B cell (primary cell): ENCODE results near the gene ASPRV1. TPM values are rescaled to one million over a fixed set of nuclear protein-coding genes. Genes with fewer than 3 reads are reported as not detected.

Source experiments
- ATAC-seq: fragments of 200-7000 bp; cut with Tn5 transposase; one replicate; pipeline ENCODE4 v1.10.0; 2021; ENCODE audit warnings: low read depth, mild to moderate bottlenecking, moderate number of reproducible peaks, moderate library complexity
- CTCF ChIA-PET: fragments of 350-600 bp; sonication (Branson Sonifier 250); formaldehyde crosslinking; loops from one replicate; lab custom pipeline; 2021; ENCODE audit warnings: antibody characterized with exemption, inconsistent platforms; lab: Charles Lee
- POLR2A ChIA-PET: fragments of 350-600 bp; sonication (Branson Sonifier 250); formaldehyde crosslinking; loops from one replicate; lab custom pipeline; 2021; ENCODE audit warnings: antibody characterized with exemption; lab: Charles Lee
- DNase-seq: peaks from one replicate; pipeline ENCODE4 v3.0.0; 2013
- H2AFZ ChIP-seq: 2 replicates; pipeline ENCODE4 v1.6.1; 2012; ENCODE audit warnings: mild to moderate bottlenecking, low read depth, low read length; ENCODE audit not compliant: insufficient read depth, poor library complexity, severe bottlenecking
- H3K27ac ChIP-seq, 2 donors: 1 replicate in 1 of 2; 2 replicates in 1 of 2; pipeline ENCODE4 v1.5.1; 2012 to 2013; ENCODE audit warnings: low read length in 2 of 2, mild to moderate bottlenecking in 2 of 2, moderate library complexity in 1 of 2
- H3K27me3 ChIP-seq, 4 experiments: fragments of 200-600 bp in 1 of 4; sonication (generic) in 1 of 4; replicated peaks in 1 of 4; 1 replicate in 2 of 4; 2 replicates in 2 of 4; pipeline versions ENCODE4 v1.6.1 to v1.7.0; 2013 to 2016; ENCODE audit warnings: low read length in 3 of 4, mild to moderate bottlenecking in 2 of 4, mixed read lengths in 1 of 4, moderate library complexity in 1 of 4; ENCODE audit not compliant: insufficient read depth in 4 of 4, control insufficient read depth in 3 of 4; ENCODE audit errors: control extremely low read depth in 1 of 4
- H3K36me3 ChIP-seq, 2 experiments: replicated peaks in 1 of 2; 1 replicate in 1 of 2; 2 replicates in 1 of 2; pipeline versions ENCODE4 v1.6.1 to v1.7.1; 2013; ENCODE audit warnings: low read length in 1 of 2; ENCODE audit not compliant: insufficient read depth in 2 of 2, control insufficient read depth in 1 of 2; ENCODE audit errors: control extremely low read depth in 1 of 2, extremely low read depth in 1 of 2
- H3K4me1 ChIP-seq, 2 donors: fragments of 200-600 bp in 1 of 2; sonication (generic) in 1 of 2; 1 replicate in 1 of 2; 2 replicates in 1 of 2; pipeline versions ENCODE4 v1.5.1 to v1.6.1; 2013 to 2017; ENCODE audit warnings: low read length in 2 of 2; ENCODE audit not compliant: control insufficient read depth in 2 of 2, insufficient read depth in 2 of 2
- H3K4me2 ChIP-seq: replicated peaks from 2 replicates; pipeline ENCODE3; 2012; ENCODE audit warnings: mild to moderate bottlenecking, low read depth, low read length; ENCODE audit not compliant: poor library complexity, severe bottlenecking
- H3K4me3 ChIP-seq, 5 experiments: fragments of 200-600 bp in 1 of 5; sonication (generic) in 1 of 5; 1 replicate in 3 of 5; 2 replicates in 2 of 5; pipeline versions ENCODE4 v1.5.1 to v1.7.0; 2011 to 2016; ENCODE audit warnings: low read length in 4 of 5, mild to moderate bottlenecking in 4 of 5, low read depth in 2 of 5, control low read depth in 1 of 5, moderate library complexity in 1 of 5; ENCODE audit not compliant: insufficient read depth in 1 of 5; ENCODE audit errors: control extremely low read depth in 1 of 5, extremely low read depth in 1 of 5
- H3K79me2 ChIP-seq: fragments of 200-600 bp; sonication (generic); one replicate; pipeline ENCODE4 v1.6.0; 2016; ENCODE audit warnings: low read length; ENCODE audit not compliant: control insufficient read depth, insufficient read depth
- H3K9ac ChIP-seq: fragments of 200-600 bp; sonication (generic); 2 replicates; pipeline ENCODE4 v1.6.1; 2017; ENCODE audit warnings: mild to moderate bottlenecking, low read length, moderate library complexity
- H3K9me3 ChIP-seq, 3 donors: one replicate each; pipeline versions ENCODE4 v1.6.1 to v1.7.1; 2013; ENCODE audit warnings: low read length in 2 of 3; ENCODE audit not compliant: control insufficient read depth in 2 of 3, insufficient read depth in 1 of 3; ENCODE audit errors: control extremely low read depth in 1 of 3
- H4K20me1 ChIP-seq: 2 replicates; pipeline ENCODE4 v1.6.0; 2012; ENCODE audit warnings: mild to moderate bottlenecking, low read length; ENCODE audit not compliant: insufficient read depth, control insufficient read depth, poor library complexity, severe bottlenecking
- H3K27ac Mint-ChIP-seq: one replicate; pipeline ENCODE4 v1.8.0; 2021; ENCODE audit warnings: mixed read lengths
- H3K27me3 Mint-ChIP-seq: one replicate; pipeline ENCODE4 v1.8.0; 2021; ENCODE audit warnings: mixed read lengths
- H3K4me1 Mint-ChIP-seq: one replicate; pipeline ENCODE4 v1.8.0; 2021; ENCODE audit warnings: mixed read lengths
- H3K4me3 Mint-ChIP-seq: one replicate; pipeline ENCODE4 v1.8.0; 2021; ENCODE audit warnings: mixed read lengths
- H3K9me3 Mint-ChIP-seq: one replicate; pipeline ENCODE4 v1.8.0; 2022; ENCODE audit warnings: mixed read lengths; ENCODE audit not compliant: insufficient read depth
- EZH2 ChIP-seq: IDR thresholded peaks from 2 replicates; pipeline ENCODE4 v1.6.1; 2012; ENCODE audit warnings: borderline replicate concordance, low read depth, mild to moderate bottlenecking, moderate library complexity, low read length; ENCODE audit not compliant: insufficient read depth, poor library complexity, severe bottlenecking
- WGBS: methylation state at CpG from one replicate; pipeline ENCODE4 v1.1.5; 2013; ENCODE audit warnings: missing lambda C conversion rate; ENCODE audit not compliant: insufficient coverage; 5-methylcytosine and 5-hydroxymethylcytosine counted together
- intact Hi-C: fragments of 100-400 bp; cut with micrococcal nuclease; formaldehyde crosslinking; loops from one replicate; pipeline ENCODE4 v1.10.0; 2022
- polyA plus RNA-seq: library from polyadenylated mRNA; depleted of rRNA; stranded (reverse); fragments of >200 nt; gene quantifications from 2 replicates; pipeline ENCODE4 v1.2.3, GENCODE V29; 2012
- total RNA-seq, 2 donors: library from RNA; stranded (reverse); fragments of 120-200 nt in 1 of 2; gene quantifications; 1 replicate in 1 of 2; 2 replicates in 1 of 2; pipeline versions ENCODE4 v1.2.3 to v1.2.4, GENCODE V29; 2013 to 2022
- TF ChIP-seq, protein P1 (sequence below): fragments of 200-600 bp; IDR thresholded peaks from one replicate; pipeline ENCODE4 v1.8.0; 2022; ENCODE audit warnings: antibody characterized with exemption, mild to moderate bottlenecking

The ASPRV1 gene
- total and polyA plus RNA-seq, 2 donors (not counting 1 experiment from before 2014, with no cell fraction given), result 1.1 TPM

GRCh38 chr2:69964353-69964841, 3.0 kb upstream of the ASPRV1 start:
- H3K27ac Mint-ChIP-seq, result no peak overlapping the region
- no peak overlapping the region for H3K9ac ChIP-seq

GRCh38 chr2:69962986-69963730, 1.7 kb upstream of the ASPRV1 start:
- no peaks in the 10 kb centered on the region for H3K9me3 ChIP-seq
- Mint-ChIP-seq H3K9me3 (no peaks in the 10 kb centered on the region), H3K27ac (no peak overlapping the region), H3K4me1 (no peaks in the 10 kb centered on the region), H3K27me3 (peaks cover 11% of the 10 kb centered on the region), H3K4me3 (no peak overlapping the region)
- WGBS, result 97% methylated on average over 5 of the region's 8 CpGs
- H3K79me2 ChIP-seq, result no peaks in the 10 kb centered on the region
- TF ChIP-seq, protein P1, sequence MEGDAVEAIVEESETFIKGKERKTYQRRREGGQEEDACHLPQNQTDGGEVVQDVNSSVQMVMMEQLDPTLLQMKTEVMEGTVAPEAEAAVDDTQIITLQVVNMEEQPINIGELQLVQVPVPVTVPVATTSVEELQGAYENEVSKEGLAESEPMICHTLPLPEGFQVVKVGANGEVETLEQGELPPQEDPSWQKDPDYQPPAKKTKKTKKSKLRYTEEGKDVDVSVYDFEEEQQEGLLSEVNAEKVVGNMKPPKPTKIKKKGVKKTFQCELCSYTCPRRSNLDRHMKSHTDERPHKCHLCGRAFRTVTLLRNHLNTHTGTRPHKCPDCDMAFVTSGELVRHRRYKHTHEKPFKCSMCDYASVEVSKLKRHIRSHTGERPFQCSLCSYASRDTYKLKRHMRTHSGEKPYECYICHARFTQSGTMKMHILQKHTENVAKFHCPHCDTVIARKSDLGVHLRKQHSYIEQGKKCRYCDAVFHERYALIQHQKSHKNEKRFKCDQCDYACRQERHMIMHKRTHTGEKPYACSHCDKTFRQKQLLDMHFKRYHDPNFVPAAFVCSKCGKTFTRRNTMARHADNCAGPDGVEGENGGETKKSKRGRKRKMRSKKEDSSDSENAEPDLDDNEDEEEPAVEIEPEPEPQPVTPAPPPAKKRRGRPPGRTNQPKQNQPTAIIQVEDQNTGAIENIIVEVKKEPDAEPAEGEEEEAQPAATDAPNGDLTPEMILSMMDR, result no peak
- no peak for TF ChIP-seq EZH2
- ChIA-PET POLR2A (no interaction called here), CTCF (no interaction called here)
- H2AFZ ChIP-seq, result no peak overlapping the region
- H3K4me3 ChIP-seq, result no peak overlapping the region
- no peaks in the 10 kb centered on the region for H3K4me1 ChIP-seq
- ATAC-seq, result no peak
- intact Hi-C loops, result no loop called here
- no peak overlapping the region for H3K4me2 ChIP-seq
- H3K27me3 ChIP-seq, result no peaks in the 10 kb centered on the region
- H3K9ac ChIP-seq, result no peak overlapping the region
- no peaks in the 10 kb centered on the region for H3K36me3 ChIP-seq
- DNase-seq, result no peak
- no peak overlapping the region for H3K27ac ChIP-seq
- H4K20me1 ChIP-seq, result no peaks in the 10 kb centered on the region

More at GRCh38 chr2:69964353-69964841, 3.0 kb upstream of the ASPRV1 start:
- H3K79me2 ChIP-seq, result no peaks in the 10 kb centered on the region
- ChIA-PET POLR2A (no interaction called here), CTCF (interaction anchor here (0.6 kb wide), 1 partner anchor 10 kb away, joined by 3 read pairs; no protein-coding TSS in a partner anchor)
- H2AFZ ChIP-seq, result no peak overlapping the region
- no peak overlapping the region for H3K27ac ChIP-seq
- no peak overlapping the region for H3K4me2 ChIP-seq
- DNase-seq, result no peak
- peaks cover 7% of the 10 kb centered on the region for H3K27me3 Mint-ChIP-seq
- no peaks in the 10 kb centered on the region for H3K4me1 Mint-ChIP-seq
- H3K4me3 Mint-ChIP-seq, result no peak overlapping the region
- H3K4me1 ChIP-seq, result no peaks in the 10 kb centered on the region
- H3K9me3 Mint-ChIP-seq, result no peaks in the 10 kb centered on the region
- H3K36me3 ChIP-seq, result no peaks in the 10 kb centered on the region
- intact Hi-C loops, result no loop called here
- no peak overlapping the region for H3K4me3 ChIP-seq
- H4K20me1 ChIP-seq, result no peaks in the 10 kb centered on the region
- no peaks in the 10 kb centered on the region for H3K27me3 ChIP-seq
- ATAC-seq, result no peak
- no peaks in the 10 kb centered on the region for H3K9me3 ChIP-seq
- TF ChIP-seq, protein P1, result no peak
- WGBS, result 95% methylated on average over 3 of the region's 7 CpGs
